ENCODE measurements around the gene VTI1A.

The VTI1A gene

DNA sequence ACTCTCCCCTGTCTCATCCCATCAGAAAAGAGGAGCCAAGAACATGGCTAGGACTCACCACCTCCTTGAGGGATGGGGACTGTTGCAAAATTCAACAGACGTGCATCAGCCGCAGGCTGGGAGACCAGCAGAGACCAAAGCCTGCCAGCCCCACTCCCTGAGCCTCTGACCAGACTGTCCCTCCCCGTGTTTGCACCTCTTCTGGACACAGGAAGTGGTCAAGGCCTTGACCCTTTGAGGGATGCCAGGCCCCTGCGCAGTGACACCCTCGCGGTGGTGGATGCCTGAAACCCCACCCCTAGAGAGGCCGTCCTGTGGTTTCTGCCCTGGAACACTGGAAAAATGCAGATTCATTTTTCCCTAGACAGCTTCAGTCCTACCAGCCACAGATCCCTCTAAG lies 374.6 kb downstream of the VTI1A start:
- Histone ChIP-seq H3K27ac (ENCODE audit: extremely low read depth, low read depth, low read length) (no peak overlapping the region), H3K36me3 (ENCODE audit: control insufficient read depth in 2 of 2, insufficient read depth in 1 of 2, low read length in 2 of 2) (no peaks in the 10 kb centered on the region), H3K4me3 (ENCODE audit: low read depth, low read length) (no peak overlapping the region), H3K9me3 (ENCODE audit: control insufficient read depth, insufficient read depth, low read depth, low read length) (no peaks in the 10 kb centered on the region), H3K4me1 (ENCODE audit: control insufficient read depth, insufficient read depth, low read length) (no peaks in the 10 kb centered on the region)
- ChIA-PET CTCF (no interaction called here), POLR2A (interaction anchor here (0.7 kb wide), 1 partner anchor 13 kb away, joined by 3 read pairs; no protein-coding TSS in a partner anchor)
- no peak for TF ChIP-seq BCL11B (tag by site-specific recombination; IDR thresholded peaks at IDR 0.05; ENCODE audit: low read depth)
- TF ChIP-seq ZFP69B (tag by site-specific recombination; IDR thresholded peaks at IDR 0.05): no peak
- TF ChIP-seq, protein P1, sequence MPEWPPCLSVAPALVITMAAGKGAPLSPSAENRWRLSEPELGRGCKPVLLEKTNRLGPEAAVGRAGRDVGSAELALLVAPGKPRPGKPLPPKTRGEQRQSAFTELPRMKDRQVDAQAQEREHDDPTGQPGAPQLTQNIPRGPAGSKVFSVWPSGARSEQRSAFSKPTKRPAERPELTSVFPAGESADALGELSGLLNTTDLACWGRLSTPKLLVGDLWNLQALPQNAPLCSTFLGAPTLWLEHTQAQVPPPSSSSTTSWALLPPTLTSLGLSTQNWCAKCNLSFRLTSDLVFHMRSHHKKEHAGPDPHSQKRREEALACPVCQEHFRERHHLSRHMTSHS (tag by site-specific recombination; IDR thresholded peaks at IDR 0.05): no peak
- no peak for TF ChIP-seq ZFP37 (tag by site-specific recombination; IDR thresholded peaks at IDR 0.05)
- no peak for TF ChIP-seq ZNF341 (tag by site-specific recombination; IDR thresholded peaks at IDR 0.05; ENCODE audit: low read depth)
- no peak for TF ChIP-seq ZNF701 (tag by site-specific recombination; IDR thresholded peaks at IDR 0.05)
- no peak for TF ChIP-seq ZNF521 (tag by site-specific recombination; IDR thresholded peaks at IDR 0.05)
- TF ChIP-seq, protein P2, sequence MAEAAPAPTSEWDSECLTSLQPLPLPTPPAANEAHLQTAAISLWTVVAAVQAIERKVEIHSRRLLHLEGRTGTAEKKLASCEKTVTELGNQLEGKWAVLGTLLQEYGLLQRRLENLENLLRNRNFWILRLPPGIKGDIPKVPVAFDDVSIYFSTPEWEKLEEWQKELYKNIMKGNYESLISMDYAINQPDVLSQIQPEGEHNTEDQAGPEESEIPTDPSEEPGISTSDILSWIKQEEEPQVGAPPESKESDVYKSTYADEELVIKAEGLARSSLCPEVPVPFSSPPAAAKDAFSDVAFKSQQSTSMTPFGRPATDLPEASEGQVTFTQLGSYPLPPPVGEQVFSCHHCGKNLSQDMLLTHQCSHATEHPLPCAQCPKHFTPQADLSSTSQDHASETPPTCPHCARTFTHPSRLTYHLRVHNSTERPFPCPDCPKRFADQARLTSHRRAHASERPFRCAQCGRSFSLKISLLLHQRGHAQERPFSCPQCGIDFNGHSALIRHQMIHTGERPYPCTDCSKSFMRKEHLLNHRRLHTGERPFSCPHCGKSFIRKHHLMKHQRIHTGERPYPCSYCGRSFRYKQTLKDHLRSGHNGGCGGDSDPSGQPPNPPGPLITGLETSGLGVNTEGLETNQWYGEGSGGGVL (tag by site-specific recombination; IDR thresholded peaks at IDR 0.05): no peak
- TF ChIP-seq ZNF404 (tag by site-specific recombination; IDR thresholded peaks at IDR 0.05): no peak
- TF ChIP-seq ZNF157 (tag by site-specific recombination; IDR thresholded peaks at IDR 0.05): no peak
- TF ChIP-seq ZBTB11 (tag by site-specific recombination; conservative IDR thresholded peaks at IDR 0.05; ENCODE audit: low read depth): no peak

- CTCF ChIA-PET: no interaction called here
- Histone ChIP-seq H3K4me1 (ENCODE audit: control insufficient read depth, insufficient read depth, low read length) (no peaks in the 10 kb centered on the region), H3K36me3 (ENCODE audit: control insufficient read depth in 2 of 2, insufficient read depth in 1 of 2, low read length in 2 of 2) (no peaks in the 10 kb centered on the region), H3K4me3 (ENCODE audit: low read depth, low read length) (no peak overlapping the region), H3K9me3 (ENCODE audit: control insufficient read depth, insufficient read depth, low read depth, low read length) (no peaks in the 10 kb centered on the region), H3K27ac (ENCODE audit: extremely low read depth, low read depth, low read length) (no peak overlapping the region)
- POLR2A ChIA-PET: no interaction called here
- TF ChIP-seq, protein P3, sequence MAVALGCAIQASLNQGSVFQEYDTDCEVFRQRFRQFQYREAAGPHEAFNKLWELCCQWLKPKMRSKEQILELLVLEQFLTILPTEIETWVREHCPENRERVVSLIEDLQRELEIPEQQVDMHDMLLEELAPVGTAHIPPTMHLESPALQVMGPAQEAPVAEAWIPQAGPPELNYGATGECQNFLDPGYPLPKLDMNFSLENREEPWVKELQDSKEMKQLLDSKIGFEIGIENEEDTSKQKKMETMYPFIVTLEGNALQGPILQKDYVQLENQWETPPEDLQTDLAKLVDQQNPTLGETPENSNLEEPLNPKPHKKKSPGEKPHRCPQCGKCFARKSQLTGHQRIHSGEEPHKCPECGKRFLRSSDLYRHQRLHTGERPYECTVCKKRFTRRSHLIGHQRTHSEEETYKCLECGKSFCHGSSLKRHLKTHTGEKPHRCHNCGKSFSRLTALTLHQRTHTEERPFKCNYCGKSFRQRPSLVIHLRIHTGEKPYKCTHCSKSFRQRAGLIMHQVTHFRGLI (tag by site-specific recombination; IDR thresholded peaks at IDR 0.05): peak; percentile 62; the same call in 1 of the 2 replicates
- no peak for TF ChIP-seq HOXA7 (CRISPR knock-in tag; IDR thresholded peaks at IDR 0.05; ENCODE audit: borderline replicate concordance)
Observed at GRCh38 chr10:112823007-112823406, 376.0 kb downstream of the VTI1A start.

GRCh38 chr10:112823604-112824003 lies 376.6 kb downstream of the VTI1A start:
- TF ChIP-seq KLF7 (tag by site-specific recombination; IDR thresholded peaks at IDR 0.05; ENCODE audit: borderline replicate concordance) (no peak), ZEB2 (tag by site-specific recombination; IDR thresholded peaks at IDR 0.05) (no peak), ZNF202 (tag by site-specific recombination; IDR thresholded peaks at IDR 0.05; ENCODE audit: borderline replicate concordance) (no peak), AEBP2 (tag by site-specific recombination; IDR thresholded peaks at IDR 0.05; ENCODE audit: borderline replicate concordance) (no peak), ZNF548 (tag by site-specific recombination; IDR thresholded peaks at IDR 0.05) (no peak)
- TF ChIP-seq, protein P4, sequence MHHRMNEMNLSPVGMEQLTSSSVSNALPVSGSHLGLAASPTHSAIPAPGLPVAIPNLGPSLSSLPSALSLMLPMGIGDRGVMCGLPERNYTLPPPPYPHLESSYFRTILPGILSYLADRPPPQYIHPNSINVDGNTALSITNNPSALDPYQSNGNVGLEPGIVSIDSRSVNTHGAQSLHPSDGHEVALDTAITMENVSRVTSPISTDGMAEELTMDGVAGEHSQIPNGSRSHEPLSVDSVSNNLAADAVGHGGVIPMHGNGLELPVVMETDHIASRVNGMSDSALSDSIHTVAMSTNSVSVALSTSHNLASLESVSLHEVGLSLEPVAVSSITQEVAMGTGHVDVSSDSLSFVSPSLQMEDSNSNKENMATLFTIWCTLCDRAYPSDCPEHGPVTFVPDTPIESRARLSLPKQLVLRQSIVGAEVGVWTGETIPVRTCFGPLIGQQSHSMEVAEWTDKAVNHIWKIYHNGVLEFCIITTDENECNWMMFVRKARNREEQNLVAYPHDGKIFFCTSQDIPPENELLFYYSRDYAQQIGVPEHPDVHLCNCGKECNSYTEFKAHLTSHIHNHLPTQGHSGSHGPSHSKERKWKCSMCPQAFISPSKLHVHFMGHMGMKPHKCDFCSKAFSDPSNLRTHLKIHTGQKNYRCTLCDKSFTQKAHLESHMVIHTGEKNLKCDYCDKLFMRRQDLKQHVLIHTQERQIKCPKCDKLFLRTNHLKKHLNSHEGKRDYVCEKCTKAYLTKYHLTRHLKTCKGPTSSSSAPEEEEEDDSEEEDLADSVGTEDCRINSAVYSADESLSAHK (tag by site-specific recombination; IDR thresholded peaks at IDR 0.05): no peak
- Histone ChIP-seq H3K9me3 (ENCODE audit: control insufficient read depth, insufficient read depth, low read depth, low read length) (no peaks in the 10 kb centered on the region), H3K4me1 (ENCODE audit: control insufficient read depth, insufficient read depth, low read length) (no peaks in the 10 kb centered on the region), H3K4me3 (ENCODE audit: low read depth, low read length) (no peak overlapping the region), H3K36me3 (ENCODE audit: control insufficient read depth in 2 of 2, insufficient read depth in 1 of 2, low read length in 2 of 2) (no peaks in the 10 kb centered on the region), H3K27ac (ENCODE audit: extremely low read depth, low read depth, low read length) (no peak overlapping the region)
- POLR2A ChIA-PET: no interaction called here
- CTCF ChIA-PET: no interaction called here
